Activated CD8-positive, alpha-beta memory T cell treated with anti-CD3 and anti-CD28 coated beads for 4 hours (primary cell): Measurements from ENCODE around the gene GGA1.
"Not testable (repeated sequence)": the region's sequence is repeated elsewhere in the genome, so short reads cannot be mapped to it uniquely, and the experiment has no call there.

Experiments
- DNase-seq, 2 donors: peaks; one replicate each; pipeline ENCODE4 v3.0.0-alpha.2; 2020; ENCODE audit warnings: low read depth in 2 of 2

The GGA1 gene

DNA sequence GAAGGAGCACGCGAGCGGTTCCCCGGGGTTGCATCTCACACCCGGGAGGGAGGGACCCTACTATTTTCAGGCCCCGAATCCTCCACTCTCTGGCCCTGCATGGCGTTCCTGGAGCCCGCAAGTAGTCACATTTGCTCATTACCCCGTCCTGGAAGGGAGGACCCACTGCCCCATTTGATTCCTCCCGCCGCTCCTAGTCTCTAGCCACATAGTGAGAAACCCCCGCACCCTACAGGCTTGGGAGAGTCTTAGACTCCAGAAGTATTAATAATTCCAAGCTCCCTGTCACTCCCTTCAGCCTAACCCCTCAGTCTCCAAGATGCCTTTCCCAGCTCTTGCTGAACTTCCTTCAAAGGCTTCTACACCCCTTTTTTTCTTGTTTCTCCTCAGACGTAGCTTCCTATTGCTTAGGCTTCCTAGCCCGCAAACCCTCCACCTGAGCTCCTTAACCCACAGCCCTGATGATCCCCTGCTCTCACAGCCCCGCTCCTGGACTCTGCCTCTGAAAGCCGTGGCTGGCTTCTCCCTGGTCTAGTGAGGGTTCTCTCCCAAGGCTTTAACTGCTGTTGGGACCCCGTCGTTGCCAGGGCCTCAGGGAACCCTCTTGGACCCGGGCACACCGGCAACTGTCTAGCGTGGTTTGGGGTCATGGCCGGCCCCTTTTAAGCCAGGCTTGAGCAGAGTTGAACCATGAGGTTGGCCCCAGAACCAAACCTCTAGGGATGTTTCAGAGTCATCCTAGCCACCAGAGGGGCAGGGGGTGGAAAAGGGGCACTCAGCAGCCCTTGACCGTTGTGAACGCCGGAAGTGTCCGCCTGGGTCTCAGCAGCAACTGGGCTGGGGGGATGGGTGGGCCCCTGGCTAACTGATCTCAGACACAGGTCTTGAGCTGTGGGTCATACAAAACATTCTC is 862 bp downstream of the GGA1 start:
- DNase-seq = no peak

- not testable (repeated sequence) for DNase-seq
These were observed 1.5 kb downstream of the GGA1 start for GRCh38 chr22:37610153-37610475.

- no peak for DNase-seq
These were observed 2.0 kb downstream of the GGA1 start for GRCh38 chr22:37610480-37611129.

GRCh38 chr22:37611207-37611606 is 2.6 kb downstream of the GGA1 start:
- no peak for DNase-seq

DNA sequence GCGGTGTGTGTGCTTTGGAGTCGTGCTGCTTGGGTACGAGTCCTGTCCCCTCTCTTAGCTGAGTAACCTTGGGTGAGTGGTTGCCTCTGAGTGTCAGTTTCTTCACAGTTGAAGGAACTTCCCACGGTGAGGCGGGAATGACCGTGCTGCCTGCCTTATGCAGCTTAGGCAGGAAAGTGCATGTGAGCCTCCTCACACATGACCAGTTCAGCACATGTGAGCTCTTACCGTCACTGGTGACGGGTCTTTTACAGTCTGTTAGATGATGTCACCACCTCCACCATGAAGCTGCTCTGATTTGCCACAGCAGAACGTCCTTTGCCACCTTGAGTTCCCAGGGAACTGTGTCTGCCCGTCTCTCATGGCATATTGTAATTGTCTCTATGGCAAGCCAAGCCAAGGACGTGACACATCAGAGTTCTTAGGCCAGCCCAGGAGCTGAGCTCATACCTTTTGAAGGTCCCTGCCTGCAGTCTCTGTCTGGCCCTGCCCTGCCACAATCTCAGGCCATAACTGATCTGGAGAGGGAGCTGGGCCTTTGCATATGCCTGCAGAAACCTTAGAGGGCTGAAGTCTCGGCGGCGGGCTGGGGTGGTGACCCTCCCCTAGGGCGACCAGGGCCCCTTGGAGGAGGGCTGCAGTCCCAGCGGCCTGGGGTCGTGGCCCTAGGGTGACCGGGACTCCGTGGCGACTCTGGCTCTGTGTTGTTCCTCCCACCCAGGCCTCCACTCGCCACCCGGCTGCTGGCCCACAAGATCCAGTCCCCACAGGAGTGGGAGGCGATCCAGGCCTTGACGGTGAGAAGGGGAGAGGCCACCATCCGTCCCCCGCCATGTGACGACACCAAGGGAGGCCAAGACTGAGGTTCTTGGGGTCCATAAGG is 7.8 kb downstream of the GGA1 start:
- no peak for DNase-seq

- no peak for DNase-seq
These were observed 8.8 kb downstream of the GGA1 start for GRCh38 chr22:37617431-37617830.

GRCh38 chr22:37618072-37618656 is 9.5 kb downstream of the GGA1 start:
- DNase-seq = no peak

DNA sequence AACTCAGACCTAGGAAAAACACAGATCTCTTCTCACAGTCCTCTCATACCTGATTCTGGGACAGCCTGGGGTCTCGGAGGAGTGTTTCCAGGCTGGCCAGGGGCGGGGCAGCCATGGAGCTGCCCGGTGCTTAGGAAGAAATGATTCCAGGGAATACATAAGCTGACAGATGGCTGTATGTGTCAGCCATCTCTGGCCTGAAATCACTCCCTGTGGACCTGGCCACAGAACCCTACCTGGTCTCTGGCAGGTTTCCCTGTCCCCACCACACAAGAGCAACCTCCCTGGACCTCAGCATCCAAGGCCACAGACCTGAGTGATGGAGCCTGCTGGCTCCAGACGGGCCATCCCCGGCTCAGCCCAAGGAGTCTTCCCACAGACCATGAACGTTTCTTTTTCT is 10.0 kb downstream of the GGA1 start:
- DNase-seq = no peak

GRCh38 chr22:37619991-37620390 is 11.4 kb downstream of the GGA1 start:
- no peak for DNase-seq

GRCh38 chr22:37621352-37621860 is 12.8 kb downstream of the GGA1 start:
- DNase-seq = no peak

DNA sequence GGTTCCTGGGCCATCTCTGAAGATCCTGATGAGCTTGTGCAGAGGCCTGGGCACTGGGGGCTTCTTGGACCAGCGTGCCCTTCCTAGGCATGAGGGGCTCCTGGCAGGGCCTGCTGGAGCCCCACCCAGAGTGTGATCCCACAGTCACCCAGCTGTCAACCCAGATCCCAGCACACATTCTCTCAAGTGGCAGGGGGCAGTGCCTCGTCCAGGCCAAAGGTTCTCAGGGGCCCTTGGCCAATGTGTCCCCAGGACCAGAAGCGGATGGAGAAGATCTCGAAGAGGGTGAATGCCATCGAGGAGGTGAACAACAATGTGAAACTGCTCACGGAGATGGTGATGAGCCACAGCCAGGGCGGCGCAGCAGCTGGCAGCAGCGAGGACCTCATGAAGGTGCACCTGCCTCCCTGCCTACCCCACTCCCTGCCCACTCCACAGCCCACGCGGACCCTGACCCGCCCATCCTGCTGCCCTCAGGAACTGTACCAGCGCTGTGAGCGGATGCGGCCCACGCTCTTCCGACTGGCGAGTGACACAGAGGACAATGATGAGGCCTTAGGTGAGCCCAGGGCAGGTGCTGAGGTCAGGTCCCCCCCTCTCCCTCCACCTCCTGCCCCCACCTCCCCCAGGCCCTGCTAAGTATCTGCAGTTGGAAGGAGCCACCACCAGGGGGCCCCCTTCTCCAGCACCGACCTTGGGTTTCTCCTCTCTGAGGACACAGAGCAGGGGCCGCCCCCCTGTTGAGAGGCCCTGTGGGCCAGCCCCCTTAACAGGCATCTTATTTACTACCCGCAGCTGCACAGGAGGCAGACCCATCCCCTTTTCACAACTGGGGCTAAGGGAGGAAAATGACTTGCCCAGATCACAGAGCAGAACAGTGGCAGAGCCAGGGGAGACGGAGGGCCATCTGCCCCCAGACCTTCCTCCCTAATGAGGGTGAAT is 14.7 kb downstream of the GGA1 start:
- DNase-seq = peak; percentile 57 to 58

DNA sequence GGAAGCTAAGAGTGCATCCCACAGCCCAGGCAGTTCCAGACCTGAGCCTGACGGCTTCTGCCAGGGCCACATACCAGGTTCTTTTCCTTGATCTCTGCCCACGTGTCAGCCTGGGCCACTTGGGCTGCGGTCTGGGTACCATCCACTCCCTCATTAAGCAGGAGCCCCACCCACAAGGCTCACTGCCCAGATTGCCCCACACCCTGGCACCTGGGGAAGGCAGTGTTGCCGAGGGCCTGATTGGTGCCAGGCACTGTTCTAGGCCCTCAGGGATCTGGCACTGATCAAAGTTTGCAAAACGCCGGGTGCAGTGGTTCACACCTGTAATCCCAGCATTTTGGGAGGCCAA is 15.4 kb downstream of the GGA1 start:
- no peak for DNase-seq

DNA sequence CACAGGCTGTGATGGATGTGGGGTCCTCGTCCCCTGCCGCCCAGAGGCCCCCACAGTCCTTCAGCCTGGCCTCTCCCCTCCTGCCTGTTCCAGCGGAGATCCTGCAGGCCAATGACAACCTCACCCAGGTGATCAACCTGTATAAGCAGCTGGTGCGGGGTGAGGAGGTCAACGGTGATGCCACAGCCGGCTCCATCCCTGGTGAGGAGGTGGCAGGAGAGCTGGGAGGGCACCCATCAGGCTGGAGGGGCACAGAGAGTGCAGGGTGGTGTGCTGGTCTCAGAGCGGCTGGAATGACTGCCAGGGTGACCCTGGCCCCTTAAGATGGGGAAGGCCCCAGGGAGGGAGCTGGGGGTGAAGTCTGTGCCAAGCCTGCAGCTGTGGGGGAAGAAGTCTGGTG is 16.2 kb downstream of the GGA1 start:
- DNase-seq = no peak

GRCh38 chr22:37625737-37626136 is 17.1 kb downstream of the GGA1 start:
- DNase-seq = no peak

- no peak for DNase-seq
These were observed 17.5 kb downstream of the GGA1 start for GRCh38 chr22:37626144-37626543.

GRCh38 chr22:37626556-37627075 is 18.0 kb downstream of the GGA1 start:
- DNase-seq = no peak

DNA sequence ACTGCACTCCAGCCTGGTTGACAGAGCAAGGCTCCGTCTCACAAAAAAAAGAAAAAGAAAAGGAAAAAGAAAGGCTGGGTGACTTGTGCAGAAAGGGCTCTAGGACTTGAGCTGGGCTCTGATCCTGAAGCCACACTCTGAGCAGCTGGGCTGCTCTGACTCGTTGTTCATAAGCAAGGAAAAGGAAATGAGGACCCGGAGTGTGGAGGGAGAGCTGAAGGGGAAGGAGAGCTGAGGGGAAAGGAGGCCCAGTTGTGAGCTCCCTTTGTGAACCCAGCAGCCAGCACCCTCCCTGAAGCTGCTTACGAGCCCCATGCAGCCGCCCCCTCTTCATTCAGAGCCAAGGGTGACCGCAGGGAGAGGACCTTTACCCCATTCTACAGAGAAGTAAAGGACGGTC is 18.5 kb downstream of the GGA1 start:
- DNase-seq = no peak

- no peak for DNase-seq
These were observed 18.9 kb downstream of the GGA1 start for GRCh38 chr22:37627545-37627944.

- no peak for DNase-seq
These were observed 20.2 kb downstream of the GGA1 start for GRCh38 chr22:37628830-37629229.

GRCh38 chr22:37629928-37630327 is 21.3 kb downstream of the GGA1 start:
- no peak for DNase-seq
